ENCODE data around the gene YEATS2.

Gene YEATS2

GRCh38 chr3:183815951-183816475, 118.4 kb downstream of the YEATS2 start:
- no peak for DNase-seq

- no peak for DNase-seq
These were observed 119.3 kb downstream of the YEATS2 start for GRCh38 chr3:183816681-183817510.

GRCh38 chr3:183817639-183818038, 120.0 kb downstream of the YEATS2 start:
- no peak for DNase-seq

GRCh38 chr3:183818041-183818620, 120.5 kb downstream of the YEATS2 start:
- DNase-seq: no peak

GRCh38 chr3:183818706-183819624, 121.4 kb downstream of the YEATS2 start:
- no peak for DNase-seq

GRCh38 chr3:183819831-183820230, 122.2 kb downstream of the YEATS2 start:
- DNase-seq: no peak

- no peak for DNase-seq
These were observed 125.0 kb downstream of the YEATS2 start for GRCh38 chr3:183822631-183823030.

- no peak for DNase-seq
These were observed 126.4 kb downstream of the YEATS2 start for GRCh38 chr3:183823963-183824362.

- DNase-seq: no peak
These were observed 127.3 kb downstream of the YEATS2 start for GRCh38 chr3:183824761-183825455.

- peak; percentile 41 for DNase-seq
These were observed 128.0 kb downstream of the YEATS2 start, which contains the start of gene MAP6D1 for GRCh38 chr3:183825456-183826161. Gene MAP6D1, minus strand, starts transcription at chr3:183825577. Its CDS starts 30 bp downstream, at chr3:183825547.

- no peak for DNase-seq
These were observed 129.1 kb downstream of the YEATS2 start for GRCh38 chr3:183826448-183827250.

- DNase-seq: no peak
These were observed 130.4 kb downstream of the YEATS2 start for GRCh38 chr3:183827809-183828537.

- DNase-seq: no peak
These were observed 130.9 kb downstream of the YEATS2 start for GRCh38 chr3:183828538-183828870.

GRCh38 chr3:183829466-183829865, 131.9 kb downstream of the YEATS2 start:
- DNase-seq: no peak

- no peak for DNase-seq
These were observed 132.6 kb downstream of the YEATS2 start for GRCh38 chr3:183830187-183830586.

- DNase-seq: no peak
These were observed 135.9 kb downstream of the YEATS2 start for GRCh38 chr3:183833516-183833915.

GRCh38 chr3:183837390-183837789, 139.8 kb downstream of the YEATS2 start:
- DNase-seq: no peak

GRCh38 chr3:183837894-183838293, 140.3 kb downstream of the YEATS2 start:
- DNase-seq: no peak

- no peak for DNase-seq
These were observed 142.2 kb downstream of the YEATS2 start for GRCh38 chr3:183839751-183840150.

GRCh38 chr3:183844606-183845005, 147.0 kb downstream of the YEATS2 start:
- peak; percentile 91 for DNase-seq

All from HCEC 1CT (cell line).